ENCODE results near the gene DUSP8.
A peak's percentile ranks its signal among the peaks of the same experiment; 100 is the strongest.
"Not testable (repeated sequence)": the region's sequence is repeated elsewhere in the genome, so short reads cannot be mapped to it uniquely, and the experiment has no call there.

DUSP8 gene

DNA sequence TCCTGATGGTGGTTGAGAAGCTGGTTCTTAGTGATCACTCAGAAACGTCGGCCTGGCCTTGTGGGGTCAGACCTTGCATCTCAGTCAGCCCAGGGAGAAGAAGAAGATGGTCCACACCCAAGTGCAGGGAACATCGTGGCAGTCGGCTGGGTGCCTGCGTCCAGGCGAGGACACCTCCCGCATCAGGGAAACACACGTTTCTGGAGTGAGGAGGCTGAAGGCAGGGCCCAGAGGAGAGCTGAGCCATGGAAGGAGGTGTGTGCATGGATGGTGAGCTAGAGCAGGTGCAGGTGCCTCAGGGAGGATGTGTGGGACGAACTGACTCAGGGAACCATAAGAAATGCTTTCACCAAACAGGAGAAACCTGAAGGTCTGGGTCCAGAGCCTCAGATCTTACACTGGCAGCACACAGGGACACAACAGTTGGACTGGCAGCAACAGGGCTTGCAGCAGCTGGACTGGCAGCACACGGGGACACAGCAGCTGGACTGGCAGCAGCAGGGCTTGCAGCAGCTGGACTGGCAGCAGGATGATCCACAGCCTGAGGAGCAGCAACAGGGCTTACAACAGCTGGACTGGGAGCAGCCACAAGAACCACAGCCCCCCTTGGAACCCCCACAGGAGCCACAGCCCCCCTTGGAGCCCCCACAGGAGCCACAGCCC is 25.4 kb upstream of the DUSP8 start:
- Histone ChIP-seq H3K9me3 (ENCODE audit: insufficient read depth, low read length) (no peaks in the 10 kb centered on the region), H3K36me3 (ENCODE audit: insufficient read depth, insufficient read length, low read length) (no peaks in the 10 kb centered on the region), H3K4me3 (ENCODE audit: insufficient read length, low read depth) (no peak overlapping the region), H3K9ac (ENCODE audit: insufficient read length, low read depth) (no peak overlapping the region), H3K4me1 (ENCODE audit: insufficient read depth, insufficient read length) (peaks cover 8% of the 10 kb centered on the region), H3K27me3 (ENCODE audit: insufficient read depth, insufficient read length) (peaks cover 4% of the 10 kb centered on the region)
- TF ChIP-seq ZNF274 (IDR thresholded peaks at IDR 0.05; ENCODE audit: low read depth, low read length) (no peak), YY1 (IDR thresholded peaks at IDR 0.05; ENCODE audit: insufficient read depth, insufficient read length) (no peak), SUZ12 (IDR thresholded peaks at IDR 0.05; ENCODE audit: extremely low read depth, insufficient read depth, insufficient read length) (no peak)
- no peak for DNase-seq (ENCODE audit: low read depth, low spot score)

- H3K36me3 ChIP-seq (ENCODE audit: insufficient read depth, insufficient read length, low read length); H3K4me3 ChIP-seq (ENCODE audit: insufficient read length, low read depth); DNase-seq (ENCODE audit: low read depth, low spot score); H3K27me3 ChIP-seq (ENCODE audit: insufficient read depth, insufficient read length); H3K9me3 ChIP-seq (ENCODE audit: insufficient read depth, low read length); H3K4me1 ChIP-seq (ENCODE audit: insufficient read depth, insufficient read length): not testable (repeated sequence)
- H3K9ac ChIP-seq (ENCODE audit: insufficient read length, low read depth): peak overlapping the region; percentile 63
Observed at GRCh38 chr11:1596576-1597121, 24.6 kb upstream of the DUSP8 start.

DNA sequence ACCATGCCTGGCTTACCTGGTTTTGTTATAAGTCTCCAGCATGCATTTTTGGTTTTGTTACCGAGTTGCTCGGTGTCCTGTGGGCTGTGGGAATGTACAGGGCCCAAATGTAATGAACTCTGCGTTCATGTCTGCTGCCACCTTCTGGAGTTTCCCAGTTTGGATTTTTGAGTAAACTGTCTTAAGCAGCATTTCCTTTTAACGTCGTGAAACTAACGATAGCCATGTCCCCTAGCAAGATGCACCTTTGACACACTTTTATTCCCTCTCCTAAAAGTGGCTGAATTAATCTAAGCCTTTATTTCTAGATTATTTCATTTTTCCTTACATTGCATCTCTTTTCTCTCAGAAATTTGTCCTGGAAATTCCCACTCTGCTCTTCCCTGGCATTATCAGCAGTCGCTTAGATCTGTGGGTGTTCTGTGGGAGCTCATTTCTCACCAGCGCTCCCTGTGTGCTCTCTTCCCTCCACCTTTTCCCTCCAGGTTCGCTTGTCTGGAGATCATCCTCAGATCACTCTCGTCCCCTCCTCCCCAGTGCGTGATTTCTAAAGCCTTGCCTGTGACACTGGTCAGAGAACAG is 24.0 kb upstream of the DUSP8 start:
- H3K36me3 ChIP-seq (ENCODE audit: insufficient read depth, insufficient read length, low read length); H3K4me1 ChIP-seq (ENCODE audit: insufficient read depth, insufficient read length); H3K4me3 ChIP-seq (ENCODE audit: insufficient read length, low read depth); H3K9me3 ChIP-seq (ENCODE audit: insufficient read depth, low read length); H3K9ac ChIP-seq (ENCODE audit: insufficient read length, low read depth); DNase-seq (ENCODE audit: low read depth, low spot score); H3K27me3 ChIP-seq (ENCODE audit: insufficient read depth, insufficient read length): not testable (repeated sequence)

DNA sequence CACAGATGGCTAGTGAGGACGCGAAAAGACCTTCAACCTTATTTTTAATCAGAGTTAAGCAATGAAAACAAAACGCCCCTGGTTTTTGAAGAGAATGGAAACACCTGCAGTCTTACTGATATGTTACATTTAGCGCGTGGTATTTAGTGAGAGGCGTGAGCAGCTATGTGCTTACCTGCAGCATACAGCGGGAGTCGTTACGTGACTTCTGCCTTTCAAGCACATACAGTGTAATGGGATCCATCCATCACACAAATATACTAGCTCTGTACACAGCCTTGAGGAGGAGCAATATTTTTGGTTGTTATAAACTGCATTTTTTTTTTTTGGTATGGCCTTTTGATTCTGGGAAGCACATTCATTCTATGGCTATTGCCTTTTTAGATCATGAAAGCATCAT is 20.6 kb upstream of the DUSP8 start:
- TF ChIP-seq SUZ12 (IDR thresholded peaks at IDR 0.05; ENCODE audit: extremely low read depth, insufficient read depth, insufficient read length) (no peak), YY1 (IDR thresholded peaks at IDR 0.05; ENCODE audit: insufficient read depth, insufficient read length) (no peak), ZNF274 (IDR thresholded peaks at IDR 0.05; ENCODE audit: low read depth, low read length) (no peak)
- Histone ChIP-seq H3K36me3 (ENCODE audit: insufficient read depth, insufficient read length, low read length) (no peaks in the 10 kb centered on the region), H3K4me3 (ENCODE audit: insufficient read length, low read depth) (no peak overlapping the region), H3K9ac (ENCODE audit: insufficient read length, low read depth) (no peak overlapping the region), H3K4me1 (ENCODE audit: insufficient read depth, insufficient read length) (peaks cover 8% of the 10 kb centered on the region), H3K27me3 (ENCODE audit: insufficient read depth, insufficient read length) (peaks cover 4% of the 10 kb centered on the region), H3K9me3 (ENCODE audit: insufficient read depth, low read length) (peaks cover 7% of the 10 kb centered on the region; the same call in 1 of the 2 replicates)
- DNase-seq (ENCODE audit: low read depth, low spot score): no peak

DNA sequence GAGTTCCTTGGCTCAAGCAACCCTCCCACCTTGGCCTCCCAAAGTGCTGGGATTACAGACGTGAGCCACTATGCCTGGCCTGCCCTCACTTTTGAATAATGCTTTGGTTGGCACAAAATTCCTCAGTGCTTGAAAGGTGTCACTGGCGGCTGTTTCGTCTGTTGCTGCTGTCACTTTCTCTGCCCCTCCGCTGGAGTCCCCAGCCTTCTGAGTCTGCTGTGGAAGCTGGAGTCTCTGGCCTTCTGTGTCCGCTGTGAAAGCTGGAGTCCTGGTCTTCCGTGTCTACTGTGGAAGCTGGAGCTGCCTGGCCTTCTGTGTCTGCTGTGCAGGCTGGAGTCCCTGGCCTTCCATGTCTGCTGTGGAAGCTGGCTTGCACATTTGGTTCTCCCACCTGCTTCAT is 17.9 kb upstream of the DUSP8 start:
- no peak for DNase-seq (ENCODE audit: low read depth, low spot score)
- H3K36me3 ChIP-seq (ENCODE audit: insufficient read depth, insufficient read length, low read length): no peaks in the 10 kb centered on the region
- TF ChIP-seq SUZ12 (IDR thresholded peaks at IDR 0.05; ENCODE audit: extremely low read depth, insufficient read depth, insufficient read length) (no peak), ZNF274 (IDR thresholded peaks at IDR 0.05; ENCODE audit: low read depth, low read length) (no peak), YY1 (IDR thresholded peaks at IDR 0.05; ENCODE audit: insufficient read depth, insufficient read length) (no peak)
- H3K9ac ChIP-seq (ENCODE audit: insufficient read length, low read depth): no peak overlapping the region
- no peaks in the 10 kb centered on the region for H3K27me3 ChIP-seq (ENCODE audit: insufficient read depth, insufficient read length)
- peaks cover 7% of the 10 kb centered on the region; the same call in 1 of the 2 replicates for H3K9me3 ChIP-seq (ENCODE audit: insufficient read depth, low read length)
- no peak overlapping the region for H3K4me3 ChIP-seq (ENCODE audit: insufficient read length, low read depth)
- H3K4me1 ChIP-seq (ENCODE audit: insufficient read depth, insufficient read length): no peaks in the 10 kb centered on the region

DNA sequence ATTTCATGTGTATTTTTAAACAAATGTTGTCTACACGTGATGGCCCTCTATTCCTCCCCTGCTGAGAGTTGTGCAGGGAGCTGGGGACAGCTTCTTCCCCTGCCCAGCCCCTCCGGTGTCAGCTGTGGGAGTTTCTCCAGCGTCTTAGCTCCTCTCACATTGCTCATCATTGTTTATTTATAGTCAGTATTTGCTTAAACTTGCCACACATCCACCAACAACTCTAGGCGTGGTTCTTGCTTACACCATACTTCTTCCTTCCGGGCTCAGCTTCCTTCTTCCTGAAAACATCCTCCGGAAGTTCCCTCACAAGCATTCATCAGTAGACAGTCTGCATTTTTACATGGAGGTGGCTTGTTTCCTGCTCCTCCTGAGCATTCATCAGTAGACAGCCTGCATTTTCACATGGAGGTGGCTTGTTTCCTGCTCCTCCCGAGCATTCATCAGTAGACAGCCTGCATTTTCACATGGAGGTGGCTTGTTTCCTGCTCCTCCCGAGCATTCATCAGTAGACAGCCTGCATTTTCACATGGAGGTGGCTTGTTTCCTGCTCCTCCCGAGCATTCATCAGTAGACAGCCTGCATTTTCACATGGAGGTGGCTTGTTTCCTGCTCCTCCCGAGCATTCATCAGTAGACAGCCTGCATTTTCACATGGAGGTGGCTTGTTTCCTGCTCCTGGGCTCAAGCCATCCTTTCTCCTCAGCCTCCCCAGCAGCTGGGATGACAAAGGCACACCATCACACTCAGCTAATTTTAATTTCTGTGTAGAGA is 17.3 kb upstream of the DUSP8 start:
- H3K27me3 ChIP-seq (ENCODE audit: insufficient read depth, insufficient read length); DNase-seq (ENCODE audit: low read depth, low spot score): not testable (repeated sequence)

DNA sequence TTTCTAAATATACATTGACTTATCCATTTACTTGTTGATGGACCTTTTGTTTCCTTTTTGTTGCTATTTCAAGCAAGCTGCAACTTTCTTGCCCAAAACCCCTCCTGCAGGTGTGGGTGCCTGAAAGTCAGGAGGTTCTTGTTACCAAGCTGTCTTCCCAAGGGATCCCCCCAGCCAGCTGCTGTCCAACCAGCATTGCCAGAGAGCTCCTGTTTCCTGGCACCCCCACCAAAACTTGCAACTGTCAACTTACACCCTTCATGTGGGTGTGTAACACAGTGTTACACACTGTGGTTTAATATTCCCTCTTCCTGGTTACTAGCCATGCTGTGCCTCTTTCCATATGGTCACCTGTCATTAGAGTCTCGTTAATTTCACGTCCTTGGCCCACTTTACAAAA is 14.6 kb upstream of the DUSP8 start:
- Histone ChIP-seq H3K27me3 (ENCODE audit: insufficient read depth, insufficient read length) (no peaks in the 10 kb centered on the region), H3K9ac (ENCODE audit: insufficient read length, low read depth) (no peak overlapping the region), H3K4me3 (ENCODE audit: insufficient read length, low read depth) (no peak overlapping the region), H3K9me3 (ENCODE audit: insufficient read depth, low read length) (peaks cover 8% of the 10 kb centered on the region; the same call in 1 of the 2 replicates), H3K36me3 (ENCODE audit: insufficient read depth, insufficient read length, low read length) (no peaks in the 10 kb centered on the region), H3K4me1 (ENCODE audit: insufficient read depth, insufficient read length) (peaks cover 2% of the 10 kb centered on the region)
- no peak for DNase-seq (ENCODE audit: low read depth, low spot score)
- TF ChIP-seq ZNF274 (IDR thresholded peaks at IDR 0.05; ENCODE audit: low read depth, low read length) (no peak), YY1 (IDR thresholded peaks at IDR 0.05; ENCODE audit: insufficient read depth, insufficient read length) (no peak), SUZ12 (IDR thresholded peaks at IDR 0.05; ENCODE audit: extremely low read depth, insufficient read depth, insufficient read length) (no peak)

More for the DNA sequence above, 17.3 kb upstream of the DUSP8 start:
- H3K36me3 ChIP-seq (ENCODE audit: insufficient read depth, insufficient read length, low read length); H3K4me1 ChIP-seq (ENCODE audit: insufficient read depth, insufficient read length); H3K9ac ChIP-seq (ENCODE audit: insufficient read length, low read depth); H3K9me3 ChIP-seq (ENCODE audit: insufficient read depth, low read length); H3K4me3 ChIP-seq (ENCODE audit: insufficient read length, low read depth): not testable (repeated sequence)

DNA sequence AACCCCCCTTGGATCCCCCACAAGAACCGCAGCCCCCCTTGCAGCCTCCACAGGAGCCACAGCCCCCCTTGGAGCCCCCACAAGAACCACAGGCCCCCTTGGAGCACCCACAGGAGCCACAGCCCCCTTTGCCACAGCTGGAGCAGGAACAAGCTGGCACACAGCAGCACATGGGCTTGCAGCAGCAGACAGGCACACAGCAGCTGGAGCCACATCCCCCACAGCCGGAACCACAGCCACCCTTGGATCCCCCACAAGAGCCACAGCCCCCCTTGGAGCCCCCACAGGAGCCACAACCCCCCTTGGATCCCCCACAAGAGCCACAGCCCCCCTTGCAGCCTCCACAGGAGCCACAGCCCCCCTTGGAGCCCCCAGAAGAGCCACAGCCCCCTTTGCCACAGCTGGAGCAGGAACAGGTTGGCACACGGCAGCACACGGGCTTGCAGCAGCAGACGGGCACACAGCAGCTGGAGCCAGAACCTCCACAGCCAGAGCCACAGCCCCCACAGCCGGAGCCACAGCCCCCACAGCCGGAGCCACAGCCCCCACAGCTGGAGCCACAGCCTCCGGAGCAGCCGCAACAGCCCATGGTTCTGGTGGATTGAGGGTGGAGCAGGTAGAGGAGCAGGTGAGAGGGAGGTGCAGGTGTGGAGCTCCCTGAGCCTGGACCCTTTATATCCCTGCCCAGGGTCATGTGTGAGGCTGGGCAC is 12.7 kb upstream of the DUSP8 start, which contains the start of gene KRTAP5-1:
Gene KRTAP5-1, minus strand, starts transcription at position 623 of the 710 bp plus-strand sequence. Its CDS starts 34 bp downstream, at position 589.
- not testable (repeated sequence) for H3K36me3 ChIP-seq (ENCODE audit: insufficient read depth, insufficient read length, low read length); H3K9me3 ChIP-seq (ENCODE audit: insufficient read depth, low read length); H3K27me3 ChIP-seq (ENCODE audit: insufficient read depth, insufficient read length); H3K4me1 ChIP-seq (ENCODE audit: insufficient read depth, insufficient read length); DNase-seq (ENCODE audit: low read depth, low spot score); H3K4me3 ChIP-seq (ENCODE audit: insufficient read length, low read depth); H3K9ac ChIP-seq (ENCODE audit: insufficient read length, low read depth)

- H3K9me3 ChIP-seq (ENCODE audit: insufficient read depth, low read length): peaks cover 16% of the 10 kb centered on the region; the same call in 1 of the 2 replicates
- not testable (repeated sequence) for H3K9ac ChIP-seq (ENCODE audit: insufficient read length, low read depth); H3K4me3 ChIP-seq (ENCODE audit: insufficient read length, low read depth); H3K27me3 ChIP-seq (ENCODE audit: insufficient read depth, insufficient read length); H3K4me1 ChIP-seq (ENCODE audit: insufficient read depth, insufficient read length); DNase-seq (ENCODE audit: low read depth, low spot score); H3K36me3 ChIP-seq (ENCODE audit: insufficient read depth, insufficient read length, low read length)
Observed at GRCh38 chr11:1582909-1583308, 10.8 kb upstream of the DUSP8 start.
